ENCODE results near the gene C6orf136. TPM values are rescaled to one million over a fixed set of nuclear protein-coding genes. Genes with fewer than 3 reads are reported as not detected.

Gene C6orf136
- total and polyA plus RNA-seq, 9 of the 15 experiments (the other 6 are each of a cell fraction or from before 2014, with no cell fraction given): 14.1 to 63.1 (median 18.4) TPM

- no peak for TF ChIP-seq BRF2 (IDR thresholded peaks at IDR 0.05; ENCODE audit: borderline replicate concordance, insufficient read depth, insufficient read length)
- no peak for TF ChIP-seq GTF2A2 (tag; IDR thresholded peaks at IDR 0.05)
- no peak for TF ChIP-seq ILF3 (IDR thresholded peaks at IDR 0.05; ENCODE audit: borderline replicate concordance)
- TF ChIP-seq PCBP2 (IDR thresholded peaks at IDR 0.05; ENCODE audit: low read depth, low read length, poor library complexity, severe bottlenecking): no peak
- no peak for TF ChIP-seq ZNF212 (CRISPR knock-in tag; IDR thresholded peaks at IDR 0.05)
- TF ChIP-seq KLF10 (CRISPR knock-in tag; IDR thresholded peaks at IDR 0.05): no peak
- no peak for TF ChIP-seq MEF2A (IDR thresholded peaks at IDR 0.05; ENCODE audit: control insufficient read depth, low read depth, low read length)
- no peak for TF ChIP-seq ZBTB8A (IDR thresholded peaks at IDR 0.05; ENCODE audit: partially characterized antibody)
- TF ChIP-seq ZNF77 (CRISPR knock-in tag; IDR thresholded peaks at IDR 0.05): no peak
- peak; percentile 49; the same call in 1 of the 2 replicates for TF ChIP-seq DPF2 (IDR thresholded peaks at IDR 0.05)
- no peak for TF ChIP-seq ZNF224 (CRISPR knock-in tag; IDR thresholded peaks at IDR 0.05)
- TF ChIP-seq TBL1XR1 (IDR thresholded peaks at IDR 0.05; ENCODE audit: low read length in 2 of 2): peak in 1 of 2 experiments; percentile 75; a peak in 2 of 4 replicates
- no peak for TF ChIP-seq ZBED1 (IDR thresholded peaks at IDR 0.05)
- TF ChIP-seq MLX (CRISPR knock-in tag; conservative IDR thresholded peaks at IDR 0.05): peak in 1 of 2 experiments; percentile 79; a peak in 1 of 4 replicates
- no peak for TF ChIP-seq PTTG1 (tag; IDR thresholded peaks at IDR 0.05; ENCODE audit: low read depth)
- TF ChIP-seq ZNF583 (CRISPR knock-in tag; IDR thresholded peaks at IDR 0.05): 0 out of 2 replicates have a peak, but pooled peaks have one; percentile 21
- TF ChIP-seq MITF (IDR thresholded peaks at IDR 0.05): no peak
- peak; percentile 19 for TF ChIP-seq HNRNPLL (IDR thresholded peaks at IDR 0.05; ENCODE audit: low read depth, low read length, poor library complexity, severe bottlenecking)
- peak; percentile 95 for TF ChIP-seq RBM22 (IDR thresholded peaks at IDR 0.05; ENCODE audit: low read depth, low read length, poor library complexity, severe bottlenecking)
- 0 out of 2 replicates have a peak, but pooled peaks have one; percentile 43 for TF ChIP-seq MAFF (IDR thresholded peaks at IDR 0.05; ENCODE audit: low read length)
- TF ChIP-seq, protein P1, sequence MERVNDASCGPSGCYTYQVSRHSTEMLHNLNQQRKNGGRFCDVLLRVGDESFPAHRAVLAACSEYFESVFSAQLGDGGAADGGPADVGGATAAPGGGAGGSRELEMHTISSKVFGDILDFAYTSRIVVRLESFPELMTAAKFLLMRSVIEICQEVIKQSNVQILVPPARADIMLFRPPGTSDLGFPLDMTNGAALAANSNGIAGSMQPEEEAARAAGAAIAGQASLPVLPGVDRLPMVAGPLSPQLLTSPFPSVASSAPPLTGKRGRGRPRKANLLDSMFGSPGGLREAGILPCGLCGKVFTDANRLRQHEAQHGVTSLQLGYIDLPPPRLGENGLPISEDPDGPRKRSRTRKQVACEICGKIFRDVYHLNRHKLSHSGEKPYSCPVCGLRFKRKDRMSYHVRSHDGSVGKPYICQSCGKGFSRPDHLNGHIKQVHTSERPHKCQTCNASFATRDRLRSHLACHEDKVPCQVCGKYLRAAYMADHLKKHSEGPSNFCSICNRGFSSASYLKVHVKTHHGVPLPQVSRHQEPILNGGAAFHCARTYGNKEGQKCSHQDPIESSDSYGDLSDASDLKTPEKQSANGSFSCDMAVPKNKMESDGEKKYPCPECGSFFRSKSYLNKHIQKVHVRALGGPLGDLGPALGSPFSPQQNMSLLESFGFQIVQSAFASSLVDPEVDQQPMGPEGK (CRISPR knock-in tag; IDR thresholded peaks at IDR 0.05; ENCODE audit: borderline replicate concordance): no peak
These were observed 25.7 kb downstream of the C6orf136 start, which contains the start of gene DHX16 (continued) for GRCh38 chr6:30672445-30673253.

All from K562 (cell line).